GM18861 (cell line): ENCODE data around the gene USP50.
"Not testable (repeated sequence)": the region's sequence is repeated elsewhere in the genome, so short reads cannot be mapped to it uniquely, and the experiment has no call there.

Experiments
- ATAC-seq: cut with Tn5 transposase; IDR thresholded peaks from one replicate; pipeline ENCODE4 v1.9.1; 2021; ENCODE audit not compliant: unreplicated experiment

Gene USP50

DNA sequence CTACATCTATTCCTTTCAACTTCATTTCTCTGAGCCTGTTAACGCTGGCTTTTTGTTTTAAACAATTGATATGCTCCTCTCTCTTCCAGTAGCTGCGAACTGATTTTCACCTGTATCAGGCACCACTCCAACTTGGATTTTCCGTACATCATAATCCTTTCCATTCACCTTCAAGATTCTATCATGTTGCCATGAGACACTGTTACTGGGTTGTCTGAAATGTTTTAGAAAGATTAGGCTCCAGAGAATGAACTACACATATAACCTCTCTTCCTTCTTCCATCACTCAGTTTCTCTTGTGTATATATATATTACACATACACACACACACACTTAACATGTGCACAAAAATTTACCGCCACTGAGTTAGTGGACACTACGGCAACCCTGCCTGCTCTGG, at the start of gene USP50:
Gene USP50, minus strand, starts transcription at position 101 of the 400 bp plus-strand sequence. CDS start 141 bp downstream, outside the sequence.
- no peak for ATAC-seq

- ATAC-seq = no peak
Measured at GRCh38 chr15:50594311-50594710, 47.8 kb upstream of the USP50 start.

- ATAC-seq = no peak
Measured at GRCh38 chr15:50593761-50594160, 47.3 kb upstream of the USP50 start.

- no peak for ATAC-seq
Measured at GRCh38 chr15:50590288-50590687, 43.8 kb upstream of the USP50 start.

GRCh38 chr15:50577492-50577891, 31.0 kb upstream of the USP50 start:
- ATAC-seq = no peak

GRCh38 chr15:50576166-50576565, 29.7 kb upstream of the USP50 start:
- no peak for ATAC-seq

DNA sequence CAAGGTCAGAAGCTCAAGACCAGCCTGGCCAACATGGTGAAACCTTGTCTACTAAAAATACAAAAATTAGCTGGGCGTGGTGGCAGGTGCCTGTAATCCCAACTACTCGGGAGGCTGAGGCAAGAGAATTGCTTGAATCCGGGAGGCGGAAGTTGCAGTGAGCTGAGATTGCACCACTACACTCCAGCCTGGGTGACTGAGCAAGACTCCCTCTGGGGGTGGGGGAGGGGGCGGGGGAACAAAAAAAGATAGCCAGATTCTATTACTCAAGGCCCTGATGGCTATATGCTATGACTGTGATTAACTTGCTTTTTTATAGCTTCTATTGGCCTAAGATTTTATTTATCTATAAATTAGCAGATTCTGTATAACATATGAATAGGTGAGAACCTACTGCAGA, 27.4 kb upstream of the USP50 start:
- ATAC-seq = not testable (repeated sequence)

DNA sequence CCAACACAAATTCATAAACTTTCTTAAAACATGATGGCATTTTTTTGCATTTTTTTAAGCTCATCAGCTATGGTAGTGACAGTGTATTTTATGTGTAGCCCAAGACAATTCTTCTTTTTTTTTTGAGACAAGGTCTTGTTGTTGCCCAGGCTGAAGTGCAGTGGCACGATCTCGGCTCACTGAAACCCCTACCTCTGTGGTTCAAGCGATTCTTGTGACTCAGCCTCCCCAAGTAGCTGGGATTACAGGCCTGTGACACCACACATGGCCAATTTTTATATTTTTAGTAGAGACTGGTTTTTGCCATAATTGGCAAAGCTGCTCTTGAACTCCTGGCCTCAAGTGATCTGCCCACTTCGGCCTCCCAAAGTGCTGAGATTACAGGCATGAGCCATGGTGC, 17.3 kb upstream of the USP50 start:
- no peak for ATAC-seq

DNA sequence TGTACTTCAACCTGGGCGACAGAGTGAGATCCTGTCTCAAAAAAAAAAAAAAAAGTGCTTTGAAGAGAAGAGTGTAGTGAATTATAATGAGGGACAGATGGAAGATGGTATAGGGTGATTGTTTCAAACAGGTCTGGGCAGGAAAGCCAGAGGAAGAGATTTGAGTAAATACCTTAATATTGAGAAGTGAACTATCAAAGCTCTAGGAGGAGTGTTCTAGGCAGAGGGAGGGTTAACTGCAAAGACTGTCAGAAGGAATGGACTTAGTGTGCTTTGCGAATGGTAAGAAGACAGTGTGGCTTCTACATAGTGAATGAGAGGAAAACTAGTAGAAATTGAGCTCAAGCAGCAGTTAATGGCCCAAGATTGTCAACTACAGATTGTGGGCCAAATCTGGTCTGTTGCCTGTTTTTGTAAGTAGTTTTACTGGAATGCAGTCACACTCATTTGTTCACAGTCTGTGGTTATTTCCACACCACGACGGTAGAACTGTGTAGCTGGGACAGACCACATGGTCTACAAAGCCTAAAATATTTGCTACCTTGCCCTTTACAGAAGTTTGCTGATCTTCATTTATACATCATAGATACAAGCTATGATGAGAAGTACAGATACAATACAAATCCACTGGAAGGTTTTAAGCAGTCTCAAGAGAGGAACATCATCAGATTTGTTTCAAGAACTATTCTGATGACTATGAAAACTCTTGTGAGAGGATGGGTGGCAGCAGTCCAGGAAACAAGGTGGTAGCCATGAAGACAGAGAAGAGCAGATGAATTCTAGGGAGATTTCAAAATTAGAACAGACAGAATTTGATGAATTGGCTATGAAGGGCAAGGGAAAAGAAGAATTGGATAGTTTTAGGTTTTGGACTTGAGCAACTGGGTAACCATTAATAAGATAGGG, 16.5 kb upstream of the USP50 start:
- no peak for ATAC-seq

GRCh38 chr15:50558012-50558411, 11.5 kb upstream of the USP50 start:
- no peak for ATAC-seq

DNA sequence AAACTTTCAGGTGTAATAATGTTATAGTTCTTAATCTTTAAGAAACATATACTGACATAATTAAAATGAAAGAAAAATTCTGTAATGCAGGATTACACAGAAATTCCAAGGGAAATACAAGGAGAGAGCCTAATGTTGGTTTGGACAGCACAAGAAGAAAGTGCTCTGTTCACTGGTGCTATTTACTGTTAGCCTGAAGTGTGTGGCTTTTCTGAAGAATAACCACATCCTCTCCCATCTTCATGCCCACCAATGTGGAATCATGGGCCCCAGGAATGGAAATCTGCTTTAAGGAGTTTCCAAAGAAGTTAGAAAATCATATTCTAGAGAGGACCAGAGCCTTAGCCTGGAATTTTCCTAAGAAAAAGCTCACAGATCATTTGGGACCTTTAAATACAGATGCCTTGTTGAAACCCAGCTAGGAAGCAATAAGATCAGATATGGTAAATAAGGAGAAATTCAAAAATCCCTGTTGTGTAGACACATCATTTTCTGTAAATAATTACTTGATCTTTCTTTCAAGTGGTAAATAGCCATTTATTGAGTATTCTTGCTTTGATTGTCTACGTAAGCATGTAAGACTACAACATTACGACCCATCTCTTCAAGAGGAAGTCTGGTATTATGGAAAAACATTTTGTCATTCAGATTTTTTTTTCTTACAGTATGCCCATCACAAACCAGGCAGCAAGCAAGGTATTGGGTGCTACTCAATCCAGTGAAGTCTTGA, 10.3 kb upstream of the USP50 start:
- ATAC-seq = no peak

- ATAC-seq = no peak
Measured at GRCh38 chr15:50552238-50552637, 5.8 kb upstream of the USP50 start.

DNA sequence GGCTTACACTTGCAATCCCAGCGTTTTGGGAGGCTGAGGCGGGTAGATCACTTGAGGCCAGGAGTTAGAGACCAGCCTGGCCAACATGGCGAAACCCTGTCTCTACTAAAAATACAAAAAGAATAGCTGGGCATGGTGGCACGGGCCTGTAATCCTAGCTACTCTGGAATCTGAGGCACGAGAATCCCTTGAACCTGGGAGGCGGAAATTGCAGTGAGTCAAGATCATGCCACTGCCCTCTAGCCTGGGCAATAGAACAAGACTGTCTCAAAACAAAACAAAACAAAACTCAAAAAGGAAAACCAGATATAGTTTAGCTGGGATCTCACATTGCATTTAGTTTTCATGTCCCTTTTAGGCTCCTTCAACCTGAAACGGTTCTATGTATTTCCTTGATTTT, 2.9 kb upstream of the USP50 start:
- no peak for ATAC-seq

DNA sequence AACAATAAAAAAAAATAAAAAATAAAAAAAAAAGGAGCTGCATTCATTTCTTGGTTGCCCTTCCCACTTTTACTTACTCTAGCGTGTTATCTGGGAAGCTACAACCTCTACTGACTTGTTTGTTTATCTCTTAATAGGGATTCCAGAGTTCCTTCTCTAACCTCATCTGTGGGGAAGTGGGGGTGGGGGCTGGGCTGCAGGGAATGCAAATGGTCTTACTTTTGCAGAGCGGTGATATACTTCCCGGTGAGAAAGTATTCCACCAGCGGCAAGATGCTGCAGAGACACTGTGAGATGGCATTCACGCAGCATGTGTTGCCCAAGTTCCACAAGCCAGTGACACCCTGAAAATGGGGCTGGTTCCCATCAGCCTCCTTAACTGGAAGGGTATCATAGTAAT, 2.1 kb downstream of the USP50 start:
- no peak for ATAC-seq

DNA sequence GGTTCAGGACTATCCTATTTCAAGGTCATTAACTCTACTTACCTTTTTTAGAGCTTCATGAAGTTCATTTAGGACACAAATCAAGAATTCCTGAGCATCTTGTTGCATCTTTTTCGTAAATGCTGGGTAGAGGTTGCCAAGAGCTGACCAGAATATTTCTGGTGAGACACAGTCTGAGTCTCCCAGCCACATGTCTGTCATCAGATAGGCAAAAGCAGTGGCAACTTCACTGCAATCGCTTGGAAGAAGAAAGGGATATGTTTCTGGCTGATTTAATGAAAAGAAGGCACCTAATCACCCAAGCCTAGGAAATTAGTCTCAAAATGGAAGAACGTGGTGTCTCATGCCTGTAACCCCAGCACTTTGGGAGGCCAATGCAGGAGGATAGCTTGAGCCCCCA, 2.9 kb downstream of the USP50 start:
- ATAC-seq = no peak

DNA sequence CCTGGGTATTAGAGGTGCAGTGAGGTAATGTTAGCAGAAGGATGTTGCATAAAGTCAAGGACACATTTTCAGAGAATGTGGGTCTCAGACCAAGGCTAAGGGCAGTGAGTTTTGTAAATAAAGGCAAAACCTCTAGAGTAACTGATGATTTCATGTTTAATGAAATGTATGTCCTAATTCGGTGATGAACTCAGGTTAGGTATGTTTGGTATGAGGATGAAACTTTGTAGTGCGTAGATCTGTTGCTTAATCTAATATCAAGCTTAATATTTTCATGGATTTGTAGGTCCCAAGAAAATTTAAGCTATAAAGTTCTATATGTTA, 3.6 kb downstream of the USP50 start:
- no peak for ATAC-seq

GRCh38 chr15:50531766-50532165, 14.7 kb downstream of the USP50 start:
- ATAC-seq = no peak

- ATAC-seq = no peak
Measured at GRCh38 chr15:50531163-50531562, 15.3 kb downstream of the USP50 start.

DNA sequence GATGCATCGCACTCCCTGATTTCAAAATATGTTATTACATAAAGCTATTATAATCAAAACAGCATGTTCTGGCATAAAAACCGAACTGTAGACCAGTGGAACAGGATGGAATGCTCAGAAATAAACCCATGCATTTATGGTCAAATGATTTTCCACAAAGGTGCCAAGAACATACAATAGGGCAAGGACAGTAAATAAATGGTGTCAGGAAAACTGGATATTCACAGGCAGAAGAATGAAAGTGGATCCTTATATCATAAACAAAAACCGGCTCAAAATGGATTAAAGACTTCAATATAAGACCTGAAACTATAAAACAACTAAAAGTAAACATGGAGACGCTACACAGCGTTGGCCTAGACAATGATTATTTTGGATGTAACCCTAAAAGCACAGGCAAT, 22.6 kb downstream of the USP50 start:
- ATAC-seq = no peak

GRCh38 chr15:50519740-50520425, 26.6 kb downstream of the USP50 start:
- no peak for ATAC-seq

- no peak for ATAC-seq
Measured at GRCh38 chr15:50513001-50513400, 33.5 kb downstream of the USP50 start.

GRCh38 chr15:50506121-50506520, 40.3 kb downstream of the USP50 start:
- no peak for ATAC-seq
